H1 (cell line): ENCODE results near the gene GPC6. TPM values are rescaled to one million over a fixed set of nuclear protein-coding genes. Genes with fewer than 3 reads are reported as not detected.

ENCODE experiments used
- CTCF ChIA-PET: fragments of 300-600 bp; sonication (Branson Sonifier 250); formaldehyde crosslinking; loops from one replicate; lab custom pipeline; 2021; ENCODE audit not compliant: partially characterized antibody; lab: Charles Lee
- POLR2A ChIA-PET: fragments of 300-600 bp; sonication (Branson Sonifier 250); formaldehyde crosslinking; loops from one replicate; lab custom pipeline; 2021; ENCODE audit warnings: inconsistent platforms; ENCODE audit not compliant: partially characterized antibody; lab: Charles Lee
- DNase-seq, 2 experiments: peaks; one replicate each; pipeline versions ENCODE4 v3.0.0 to v3.0.0-alpha.2; 2010 to 2022; ENCODE audit warnings: low spot score in 2 of 2, low read depth in 1 of 2, mixed read lengths in 1 of 2
- FAIRE-seq: peaks from 2 replicates; lab custom pipeline; 2011; peaks lifted over from hg19 to GRCh38; lab: Jason Lieb, UNC
- H2AFZ ChIP-seq: 2 replicates; pipeline ENCODE4 v1.8.1; 2012; ENCODE audit warnings: low read length, inconsistent platforms
- H2AK5ac ChIP-seq: 2 replicates; pipeline ENCODE4 v1.6.1; 2013; ENCODE audit warnings: low read depth, low read length
- H2BK120ac ChIP-seq: replicated peaks from 2 replicates; pipeline ENCODE3; 2013; ENCODE audit warnings: low read depth, low read length, inconsistent platforms
- H2BK12ac ChIP-seq: 2 replicates; pipeline ENCODE4 v1.6.1; 2013; ENCODE audit warnings: low read depth, low read length
- H2BK15ac ChIP-seq: 2 replicates; pipeline ENCODE4 v1.6.1; 2013; ENCODE audit warnings: low read length
- H2BK20ac ChIP-seq: 2 replicates; pipeline ENCODE4 v1.6.1; 2013; ENCODE audit warnings: low read length
- H2BK5ac ChIP-seq: 2 replicates; pipeline ENCODE4 v1.6.1; 2013; ENCODE audit warnings: low read depth, low read length
- H3K14ac ChIP-seq: 2 replicates; pipeline ENCODE4 v1.6.1; 2013; ENCODE audit warnings: inconsistent platforms; ENCODE audit not compliant: insufficient read length
- H3K18ac ChIP-seq: 2 replicates; pipeline ENCODE4 v1.6.1; 2013; ENCODE audit warnings: low read length; ENCODE audit errors: extremely low read depth
- H3K23ac ChIP-seq: 2 replicates; pipeline ENCODE4 v1.6.1; 2013; ENCODE audit warnings: inconsistent platforms; ENCODE audit not compliant: insufficient read length
- H3K23me2 ChIP-seq: 2 replicates; pipeline ENCODE4 v1.6.1; 2013; ENCODE audit warnings: low read depth, low read length
- H3K27ac ChIP-seq: 2 replicates; pipeline ENCODE4 v1.6.1; 2011; ENCODE audit warnings: low read depth, low read length, inconsistent platforms
- H3K27me3 ChIP-seq, 4 experiments: replicated peaks in 1 of 4; 1 replicate in 1 of 4; 2 replicates in 3 of 4; pipeline versions ENCODE4 v1.6.1 to v1.8.1; 2011 to 2013; ENCODE audit warnings: low read length in 3 of 4, mild to moderate bottlenecking in 3 of 4, inconsistent platforms in 2 of 4, mixed read lengths in 2 of 4, moderate library complexity in 1 of 4; ENCODE audit not compliant: control insufficient read depth in 3 of 4, insufficient read depth in 3 of 4; ENCODE audit errors: extremely low read depth in 1 of 4
- H3K36me3 ChIP-seq, 4 experiments: 2 replicates each; pipeline versions ENCODE4 v1.6.1 to v1.8.1; 2011 to 2013; ENCODE audit warnings: mild to moderate bottlenecking in 4 of 4, low read length in 3 of 4, moderate library complexity in 2 of 4, control low read depth in 1 of 4, inconsistent platforms in 1 of 4; ENCODE audit not compliant: insufficient read depth in 4 of 4, control insufficient read depth in 2 of 4
- H3K4ac ChIP-seq: replicated peaks from 2 replicates; pipeline ENCODE3; 2013; ENCODE audit warnings: low read length, low read depth, mixed read lengths, inconsistent platforms; ENCODE audit not compliant: insufficient read length
- H3K4me1 ChIP-seq, 4 experiments: replicated peaks in 1 of 4; 1 replicate in 1 of 4; 2 replicates in 3 of 4; pipeline versions ENCODE4 v1.6.1 to v1.8.1; 2011 to 2013; ENCODE audit warnings: low read length in 3 of 4, inconsistent platforms in 2 of 4, mixed read lengths in 1 of 4; ENCODE audit not compliant: insufficient read depth in 4 of 4, control insufficient read depth in 3 of 4
- H3K4me2 ChIP-seq, 2 experiments: 2 replicates each; pipeline versions ENCODE4 v1.6.1 to v1.8.1; 2011 to 2013; ENCODE audit warnings: low read depth in 2 of 2, low read length in 2 of 2, control low read depth in 1 of 2, inconsistent platforms in 1 of 2, mild to moderate bottlenecking in 1 of 2; ENCODE audit not compliant: insufficient read depth in 1 of 2
- H3K4me3 ChIP-seq, 4 experiments: fragments of 200-600, 300-600 bp in 1 of 4; sonication (generic), shearing (Covaris generic), sonication (Bioruptor Twin) in 1 of 4; 2 replicates each; pipeline versions ENCODE4 v1.5.1 to v1.8.1; 2011 to 2016; ENCODE audit warnings: low read length in 4 of 4, low read depth in 3 of 4, control low read depth in 2 of 4, inconsistent platforms in 2 of 4, mild to moderate bottlenecking in 2 of 4, mixed read lengths in 1 of 4, moderate library complexity in 1 of 4; ENCODE audit not compliant: insufficient read depth in 2 of 4; ENCODE audit errors: extremely low read depth in 1 of 4
- H3K56ac ChIP-seq: replicated peaks from 2 replicates; pipeline ENCODE3; 2013; ENCODE audit warnings: low read depth, mild to moderate bottlenecking, mixed read lengths, low read length, inconsistent platforms; ENCODE audit not compliant: insufficient read length
- H3K79me1 ChIP-seq: 2 replicates; pipeline ENCODE4 v1.6.1; 2013; ENCODE audit warnings: low read depth, low read length, control low read depth
- H3K79me2 ChIP-seq, 2 experiments: 2 replicates each; pipeline versions ENCODE4 v1.6.1 to v1.8.1; 2012 to 2013; ENCODE audit warnings: low read length in 2 of 2, mild to moderate bottlenecking in 2 of 2, inconsistent platforms in 1 of 2; ENCODE audit not compliant: insufficient read depth in 2 of 2, control insufficient read depth in 1 of 2
- H3K9ac ChIP-seq, 4 experiments: replicated peaks in 1 of 4; 1 replicate in 1 of 4; 2 replicates in 3 of 4; pipeline versions ENCODE4 v1.6.1 to v1.8.1; 2011 to 2013; ENCODE audit warnings: low read depth in 3 of 4, low read length in 3 of 4, control low read depth in 2 of 4, mild to moderate bottlenecking in 2 of 4, moderate library complexity in 2 of 4, inconsistent platforms in 1 of 4; ENCODE audit errors: extremely low read depth in 1 of 4
- H3K9me3 ChIP-seq, 2 experiments: 2 replicates each; pipeline versions ENCODE4 v1.6.1 to v1.8.1; 2012 to 2013; ENCODE audit warnings: mild to moderate bottlenecking in 2 of 2, moderate library complexity in 2 of 2, control low read depth in 1 of 2, inconsistent platforms in 1 of 2, low read depth in 1 of 2, low read length in 1 of 2, mixed read lengths in 1 of 2; ENCODE audit not compliant: insufficient read depth in 2 of 2
- H4K20me1 ChIP-seq, 2 experiments: replicated peaks in 1 of 2; 2 replicates each; pipeline versions ENCODE3 to v1.8.1; 2011 to 2013; ENCODE audit warnings: inconsistent platforms in 2 of 2, low read length in 2 of 2, mild to moderate bottlenecking in 1 of 2; ENCODE audit not compliant: insufficient read depth in 2 of 2, control insufficient read depth in 1 of 2
- H4K5ac ChIP-seq: 2 replicates; pipeline ENCODE4 v1.6.1; 2013; ENCODE audit warnings: low read length, low read depth, mixed read lengths, inconsistent platforms; ENCODE audit not compliant: insufficient read length
- H4K8ac ChIP-seq: 2 replicates; pipeline ENCODE4 v1.8.0; 2013; ENCODE audit warnings: mild to moderate bottlenecking, moderate library complexity, low read length, inconsistent platforms; ENCODE audit not compliant: insufficient read depth; ENCODE audit errors: extremely low read depth
- H4K91ac ChIP-seq: replicated peaks from 2 replicates; pipeline ENCODE3; 2013; ENCODE audit warnings: low read length, mixed read lengths, inconsistent platforms; ENCODE audit not compliant: insufficient read length
- ASH2L ChIP-seq: fragments of 200-600, 300-600 bp; sonication (generic); IDR thresholded peaks from one replicate; pipeline ENCODE4 v1.7.1; 2017; ENCODE audit warnings: low read length
- ATF3 ChIP-seq: IDR thresholded peaks from 2 replicates; pipeline ENCODE4 v1.6.1; 2011; ENCODE audit warnings: low read depth, mild to moderate bottlenecking, low read length; ENCODE audit not compliant: insufficient read depth
- CHD1 ChIP-seq: IDR thresholded peaks from 2 replicates; pipeline ENCODE4 v1.6.1; 2012; ENCODE audit warnings: low read depth, low read length, improper control_type of control experiment
- GABPA ChIP-seq: IDR thresholded peaks from 2 replicates; pipeline ENCODE4 v1.6.1; 2011; ENCODE audit warnings: mild to moderate bottlenecking, low read length, moderate library complexity, borderline replicate concordance; ENCODE audit not compliant: insufficient read depth
- KDM1A ChIP-seq: fragments of 200-600, 300-600 bp; sonication (generic); IDR thresholded peaks from 2 replicates; pipeline ENCODE4 v1.7.1; 2016; ENCODE audit warnings: mild to moderate bottlenecking, low read length, borderline replicate concordance
- NANOG ChIP-seq: IDR thresholded peaks from 2 replicates; pipeline ENCODE4 v1.6.1; 2011; ENCODE audit warnings: low read length, low read depth, mild to moderate bottlenecking, inconsistent platforms; ENCODE audit not compliant: insufficient read depth, poor library complexity, severe bottlenecking
- PHF8 ChIP-seq: fragments of 200-600 bp; sonication (generic); conservative IDR thresholded peaks from 2 replicates; pipeline ENCODE4 v1.7.1; 2012; ENCODE audit warnings: low read depth, mild to moderate bottlenecking, inconsistent platforms, low read length, moderate library complexity
- POLR2AphosphoS5 ChIP-seq: IDR thresholded peaks from 2 replicates; pipeline ENCODE4 v1.6.1; 2011; ENCODE audit warnings: low read depth, low read length
- RAD21 ChIP-seq, 2 experiments: IDR thresholded peaks in 1 of 2; conservative IDR thresholded peaks in 1 of 2; 2 replicates each; pipeline ENCODE4 v1.6.1; 2011; ENCODE audit warnings: low read depth in 2 of 2, low read length in 2 of 2, improper control_type of control experiment in 1 of 2, inconsistent platforms in 1 of 2, mild to moderate bottlenecking in 1 of 2, moderate library complexity in 1 of 2
- RFX5 ChIP-seq: IDR thresholded peaks from 2 replicates; pipeline ENCODE4 v1.6.1; 2011; ENCODE audit warnings: low read depth, low read length, improper control_type of control experiment, borderline replicate concordance
- RXRA ChIP-seq: IDR thresholded peaks from 2 replicates; pipeline ENCODE4 v1.6.1; 2011; ENCODE audit warnings: low read depth, mild to moderate bottlenecking, low read length, moderate library complexity; ENCODE audit not compliant: insufficient read depth
- SIRT6 ChIP-seq: IDR thresholded peaks from one replicate; pipeline ENCODE4 v1.7.1; 2012; ENCODE audit warnings: low read length, inconsistent platforms
- SIX5 ChIP-seq: IDR thresholded peaks from 2 replicates; pipeline ENCODE4 v1.6.1; 2011; ENCODE audit warnings: mild to moderate bottlenecking, low read depth, low read length
- TAF1 ChIP-seq: IDR thresholded peaks from 2 replicates; pipeline ENCODE4 v1.6.1; 2011; ENCODE audit warnings: mild to moderate bottlenecking, low read depth, low read length
- TBP ChIP-seq: IDR thresholded peaks from 2 replicates; pipeline ENCODE4 v1.6.1; 2011; ENCODE audit warnings: low read depth, low read length, improper control_type of control experiment
- WGBS, 2 experiments: shearing (Covaris generic) in 1 of 2; methylation state at CpG; one replicate each; pipeline versions ENCODE4 v1.1.6 to v1.1.7; 2013 to 2015; ENCODE audit warnings: low lambda C conversion rate in 2 of 2, mixed read lengths in 2 of 2, inconsistent platforms in 1 of 2, low coverage in 1 of 2, missing lambda C conversion rate in 1 of 2; ENCODE audit not compliant: insufficient replicate concordance in 2 of 2, insufficient coverage in 1 of 2, insufficient read length in 1 of 2; ENCODE audit errors: extremely low coverage in 1 of 2, missing lambda C conversion rate in 1 of 2; 5-methylcytosine and 5-hydroxymethylcytosine counted together
- polyA plus RNA-seq, 7 experiments: library from polyadenylated mRNA; depleted of rRNA in 3 of 7; stranded (reverse) in 5 of 7; unstranded in 2 of 7; fragments of >200 nt in 5 of 7; fragments of 200-250 nt in 2 of 7; gene quantifications; 1 replicate in 5 of 7; 2 replicates in 1 of 7; 4 replicates in 1 of 7; pipeline versions ENCODE4 v1.2.1 to v1.2.3, GENCODE V29; 2011 to 2013; ENCODE audit warnings: missing spikeins in 2 of 7, mixed read lengths in 2 of 7
- total RNA-seq: library from RNA; stranded (reverse); fragmentation: NEBNext Ultra II Directional; extraction: Animal tissue kit (Norgen Biotek cat#: 25700); gene quantifications from 2 replicates; pipeline ENCODE4 v1.2.1, GENCODE V29; 2021

Gene GPC6
- total and polyA plus RNA-seq, 2 of the 8 experiments (the other 6 are each of a cell fraction or from before 2014, with no cell fraction given) = 5.4 to 12.0 TPM

GRCh38 chr13:94261163-94261562 lies 1034.6 kb downstream of the GPC6 start:
- Histone ChIP-seq H3K4me3 (no peak overlapping the region), H4K20me1 (no peaks in the 10 kb centered on the region), H3K36me3 (no peaks in the 10 kb centered on the region), H3K4ac (no peak overlapping the region), H3K23me2 (no peaks in the 10 kb centered on the region), H4K91ac (no peak overlapping the region), H3K79me2 (no peaks in the 10 kb centered on the region), H2BK15ac (no peak overlapping the region), H3K9me3 (no peaks in the 10 kb centered on the region), H3K18ac (no peak overlapping the region), H3K27ac (no peak overlapping the region), H3K79me1 (no peaks in the 10 kb centered on the region), H2BK5ac (no peak overlapping the region), H2AFZ (no peak overlapping the region), H3K4me1 (no peaks in the 10 kb centered on the region), H3K27me3 (no peaks in the 10 kb centered on the region), H2BK12ac (no peak overlapping the region), H4K5ac (no peak overlapping the region), H3K9ac (no peak overlapping the region), H3K4me2 (no peak overlapping the region), H2AK5ac (no peak overlapping the region), H3K23ac (no peak overlapping the region), H3K56ac (no peak overlapping the region), H3K14ac (no peak overlapping the region), H4K8ac (no peak overlapping the region), H2BK20ac (no peak overlapping the region), H2BK120ac (no peak overlapping the region)
- FAIRE-seq = no peak
- ChIA-PET POLR2A (no interaction called here), CTCF (no interaction called here)
- no peak for DNase-seq
- 88% methylated on average over 3 of the region's 3 CpGs; no CpG with 5 or more reads in 1 of the 2 experiments for WGBS, 2 experiments
- TF ChIP-seq GABPA = no peak
- no peak for TF ChIP-seq NANOG
- TF ChIP-seq RXRA = no peak
- no peak for TF ChIP-seq RAD21 (IDR thresholded peaks at IDR 0.05 in 1 of 2, conservative IDR thresholded peaks at IDR 0.05 in 1 of 2; ENCODE audit: low read depth in 2 of 2, low read length in 2 of 2)
- no peak for TF ChIP-seq ATF3
- no peak for TF ChIP-seq PHF8
- TF ChIP-seq SIX5 = no peak
- no peak for TF ChIP-seq TBP
- TF ChIP-seq RFX5 = no peak
- no peak for TF ChIP-seq TAF1
- TF ChIP-seq CHD1 = no peak
- no peak for TF ChIP-seq ASH2L
- no peak for TF ChIP-seq POLR2AphosphoS5
- TF ChIP-seq SIRT6 = no peak
- no peak for TF ChIP-seq KDM1A
